ENCODE data around the gene PRXL2A. TPM values are rescaled to one million over a fixed set of nuclear protein-coding genes. Genes with fewer than 3 reads are reported as not detected.

PRXL2A gene
- total RNA-seq, 6 experiments from 2014 or later, result 0.15 to 0.52 (median 0.28) TPM; not detected in 3

DNA sequence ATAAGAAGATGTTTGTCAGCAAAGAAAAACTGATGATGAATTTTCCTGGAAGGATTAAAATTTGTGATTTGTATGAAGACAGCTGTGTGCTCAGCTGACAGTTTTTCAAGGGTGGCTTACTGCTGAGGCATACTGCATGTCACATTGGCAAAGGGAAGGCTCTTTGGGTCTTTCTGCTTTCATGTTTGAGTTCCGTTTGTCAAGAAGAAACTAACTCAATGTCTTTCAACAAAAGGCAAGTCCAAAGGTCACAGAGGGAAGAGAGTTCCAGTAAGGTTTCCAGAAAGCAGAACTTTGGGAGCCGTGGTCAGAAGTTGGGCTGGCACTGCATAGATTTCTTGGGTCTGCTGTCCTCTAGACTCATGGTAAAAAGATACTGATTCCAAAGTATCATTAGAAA is 34.8 kb upstream of the PRXL2A start:
- Mint-ChIP-seq H3K36me3 (ENCODE audit: low read depth) (no peaks in the 10 kb centered on the region), H3K4me3 (no peak overlapping the region), H3K4me1 (ENCODE audit: low read depth) (peaks cover 4% of the 10 kb centered on the region; the same call in 1 of the 2 replicates), H3K9me3 (no peaks in the 10 kb centered on the region), H3K27ac (no peak overlapping the region), H3K27me3 (ENCODE audit: insufficient read depth) (peaks cover 7% of the 10 kb centered on the region)
- no peak for DNase-seq
- TF ChIP-seq, protein P1, sequence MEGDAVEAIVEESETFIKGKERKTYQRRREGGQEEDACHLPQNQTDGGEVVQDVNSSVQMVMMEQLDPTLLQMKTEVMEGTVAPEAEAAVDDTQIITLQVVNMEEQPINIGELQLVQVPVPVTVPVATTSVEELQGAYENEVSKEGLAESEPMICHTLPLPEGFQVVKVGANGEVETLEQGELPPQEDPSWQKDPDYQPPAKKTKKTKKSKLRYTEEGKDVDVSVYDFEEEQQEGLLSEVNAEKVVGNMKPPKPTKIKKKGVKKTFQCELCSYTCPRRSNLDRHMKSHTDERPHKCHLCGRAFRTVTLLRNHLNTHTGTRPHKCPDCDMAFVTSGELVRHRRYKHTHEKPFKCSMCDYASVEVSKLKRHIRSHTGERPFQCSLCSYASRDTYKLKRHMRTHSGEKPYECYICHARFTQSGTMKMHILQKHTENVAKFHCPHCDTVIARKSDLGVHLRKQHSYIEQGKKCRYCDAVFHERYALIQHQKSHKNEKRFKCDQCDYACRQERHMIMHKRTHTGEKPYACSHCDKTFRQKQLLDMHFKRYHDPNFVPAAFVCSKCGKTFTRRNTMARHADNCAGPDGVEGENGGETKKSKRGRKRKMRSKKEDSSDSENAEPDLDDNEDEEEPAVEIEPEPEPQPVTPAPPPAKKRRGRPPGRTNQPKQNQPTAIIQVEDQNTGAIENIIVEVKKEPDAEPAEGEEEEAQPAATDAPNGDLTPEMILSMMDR (IDR thresholded peaks at IDR 0.05), result no peak

DNA sequence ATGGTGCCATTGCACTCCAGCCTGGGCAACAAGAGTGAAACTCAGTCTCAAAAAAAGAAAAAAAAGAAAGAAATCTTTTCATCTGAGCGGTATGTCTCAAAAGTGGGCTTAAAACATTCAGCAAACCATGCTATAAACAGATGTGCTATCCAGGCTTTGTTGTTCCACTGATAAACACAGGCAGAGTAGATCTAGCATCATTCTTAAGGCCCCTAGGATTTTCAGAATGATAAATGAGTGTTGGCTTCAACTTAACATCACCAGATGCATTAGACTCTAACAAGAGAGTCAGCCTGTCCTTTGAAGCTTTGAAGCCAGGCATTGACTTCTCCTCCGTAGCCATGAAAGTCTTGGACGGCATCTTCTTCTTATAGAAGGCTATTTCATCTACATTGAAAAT is 28.6 kb upstream of the PRXL2A start:
- Mint-ChIP-seq H3K27me3 (ENCODE audit: insufficient read depth) (peaks cover 2% of the 10 kb centered on the region), H3K4me3 (no peak overlapping the region), H3K27ac (no peak overlapping the region), H3K36me3 (ENCODE audit: low read depth) (no peaks in the 10 kb centered on the region), H3K4me1 (ENCODE audit: low read depth) (peaks cover 13% of the 10 kb centered on the region; the same call in 1 of the 2 replicates), H3K9me3 (no peaks in the 10 kb centered on the region)
- TF ChIP-seq, protein P1 (IDR thresholded peaks at IDR 0.05), result no peak
- DNase-seq, result no peak

GRCh38 chr10:80380185-80380584 is 28.2 kb upstream of the PRXL2A start:
- H3K9me3 Mint-ChIP-seq, result no peaks in the 10 kb centered on the region
- peaks cover 2% of the 10 kb centered on the region for H3K27me3 Mint-ChIP-seq (ENCODE audit: insufficient read depth)
- TF ChIP-seq, protein P1 (IDR thresholded peaks at IDR 0.05), result no peak
- H3K4me3 Mint-ChIP-seq, result no peak overlapping the region
- peaks cover 13% of the 10 kb centered on the region; the same call in 1 of the 2 replicates for H3K4me1 Mint-ChIP-seq (ENCODE audit: low read depth)
- H3K36me3 Mint-ChIP-seq (ENCODE audit: low read depth), result no peaks in the 10 kb centered on the region
- DNase-seq, result no peak
- no peak overlapping the region for H3K27ac Mint-ChIP-seq

GRCh38 chr10:80382989-80383388 is 25.4 kb upstream of the PRXL2A start:
- DNase-seq, result peak; percentile 35
- TF ChIP-seq, protein P1 (IDR thresholded peaks at IDR 0.05), result peak; percentile 80
- Mint-ChIP-seq H3K4me3 (no peak overlapping the region), H3K4me1 (ENCODE audit: low read depth) (peaks cover 13% of the 10 kb centered on the region; the same call in 1 of the 2 replicates), H3K36me3 (ENCODE audit: low read depth) (no peaks in the 10 kb centered on the region), H3K27me3 (ENCODE audit: insufficient read depth) (peaks cover 5% of the 10 kb centered on the region; the same call in 1 of the 2 replicates), H3K9me3 (no peaks in the 10 kb centered on the region), H3K27ac (no peak overlapping the region)

GRCh38 chr10:80390740-80391139 is 17.6 kb upstream of the PRXL2A start:
- H3K27me3 Mint-ChIP-seq (ENCODE audit: insufficient read depth), result peaks cover 20% of the 10 kb centered on the region
- no peaks in the 10 kb centered on the region; the same call in 1 of the 2 replicates for H3K4me1 Mint-ChIP-seq (ENCODE audit: low read depth)
- no peak overlapping the region for H3K27ac Mint-ChIP-seq
- no peak overlapping the region for H3K4me3 Mint-ChIP-seq
- DNase-seq, result no peak
- TF ChIP-seq, protein P1 (IDR thresholded peaks at IDR 0.05), result no peak
- no peaks in the 10 kb centered on the region for H3K36me3 Mint-ChIP-seq (ENCODE audit: low read depth)
- no peaks in the 10 kb centered on the region; the same call in 1 of the 2 replicates for H3K9me3 Mint-ChIP-seq

Data from HFFc6 (cell line).